Left colon (tissue), 2 donors: ENCODE measurements around the gene YIPF7. TPM values are rescaled to one million over a fixed set of nuclear protein-coding genes. Genes with fewer than 3 reads are reported as not detected.
A peak's percentile ranks its signal among the peaks of the same experiment; 100 is the strongest.

Source experiments
- ATAC-seq: fragments of 200-7000 bp; cut with Tn5 transposase; one replicate; pipeline ENCODE4 v1.9.1; 2020; ENCODE audit warnings: mild to moderate bottlenecking, moderate library complexity
- DNase-seq, 2 donors: peaks; one replicate each; pipeline ENCODE4 v3.0.0-alpha.2; 2020
- intact Hi-C, 2 donors: fragments of 100-400 bp; cut with DNase I in 1 of 2; cut with micrococcal nuclease in 1 of 2; formaldehyde crosslinking; loops; one replicate each; pipeline versions ENCODE4 v1.11.2 to v1.14.0; 2022; cut with DNase I, micrococcal nuclease
- total RNA-seq, 2 donors: library from RNA; stranded (reverse); fragmentation: NEBNext Ultra II Directional; extraction: Animal tissue kit (Norgen Biotek cat#: 25700); gene quantifications; one replicate each; pipeline ENCODE4 v1.2.1, GENCODE V29; 2021
- donor health status: DM: no; HTN: no; CAD: no.
- donor health status: DM: yes; HTN: yes; CAD: no.

The YIPF7 gene
- total RNA-seq, 2 donors from 2014 or later = not detected

- ATAC-seq = no peak
- no peak for DNase-seq
- intact Hi-C loops = loop anchor here in 1 of 2 donors (10.0 kb wide), 1 partner anchor 1497 kb away; no protein-coding TSS in a partner anchor
Measured at GRCh38 chr4:44632089-44632488, 19.3 kb downstream of the YIPF7 start.

DNA sequence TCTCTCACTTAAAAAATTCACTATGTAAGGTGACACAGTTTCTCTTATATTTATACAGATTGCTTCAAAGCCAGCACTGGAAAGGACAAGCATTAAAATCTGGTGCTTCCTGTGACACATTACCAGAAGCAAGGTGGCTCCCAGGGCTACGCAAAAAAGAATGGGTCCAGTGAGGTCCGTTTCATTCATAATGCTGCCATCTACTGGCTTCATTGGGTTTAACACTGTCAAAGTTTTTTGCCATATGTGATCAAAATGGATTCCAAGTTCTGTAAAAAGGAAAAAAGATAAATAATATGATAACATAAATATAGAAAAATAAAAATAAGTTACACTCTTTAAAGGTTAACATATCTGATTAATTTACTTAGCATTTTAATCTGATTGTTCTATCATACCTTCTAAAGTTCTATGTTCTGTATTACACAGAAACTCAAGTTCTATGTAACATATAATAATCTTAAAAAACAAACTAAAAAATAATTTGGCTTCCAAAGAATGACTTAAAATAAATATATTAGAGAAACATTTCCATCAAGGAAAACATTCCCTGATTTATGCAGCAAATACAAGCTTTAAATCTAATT, 22.1 kb downstream of the YIPF7 start:
- DNase-seq (no peak), ATAC-seq (peak; percentile 58)
- intact Hi-C loops = no loop called here

GRCh38 chr4:44623676-44624075, 27.7 kb downstream of the YIPF7 start:
- DNase-seq = no peak
- intact Hi-C loops = no loop called here

DNA sequence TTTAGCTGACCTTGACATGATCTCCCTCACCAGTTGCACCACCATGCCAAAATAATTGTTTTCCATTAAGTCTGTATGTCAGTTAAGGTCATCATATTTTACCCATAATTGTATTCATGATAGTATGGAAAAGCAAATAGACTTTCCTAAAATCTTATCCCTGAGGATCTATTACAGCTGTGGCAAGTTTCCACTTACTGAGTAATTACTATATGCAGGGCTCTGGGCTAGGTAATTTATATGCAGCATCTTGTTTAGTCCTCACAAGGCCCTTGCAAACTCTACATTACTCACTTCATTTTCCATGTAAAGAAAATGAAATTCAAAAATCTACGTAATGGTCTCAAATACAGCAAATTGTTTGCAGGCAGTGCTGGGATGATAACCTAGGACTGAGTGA, 34.8 kb downstream of the YIPF7 start:
- intact Hi-C loops = no loop called here
- DNase-seq (no peak), ATAC-seq (no peak)

More at GRCh38 chr4:44623676-44624075, 27.7 kb downstream of the YIPF7 start:
- ATAC-seq = no peak

DNA sequence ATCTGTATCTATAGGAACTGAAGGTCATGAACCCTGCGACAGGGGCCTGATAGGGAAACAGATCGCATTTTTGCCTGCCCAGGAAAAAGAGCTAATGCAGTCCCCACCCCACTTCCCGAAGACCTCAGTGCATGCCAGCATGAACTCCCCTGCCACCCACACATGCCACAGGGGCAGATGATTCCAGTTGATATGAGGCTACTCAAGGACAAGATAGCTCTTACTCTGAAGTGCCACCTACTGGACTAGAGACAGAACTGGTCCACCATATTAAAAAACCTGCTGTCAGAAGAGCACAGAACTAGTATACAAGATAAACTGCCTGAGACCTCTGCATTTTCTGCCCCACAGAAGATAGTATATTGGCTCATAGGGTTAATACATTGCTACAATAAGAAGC, 68.0 kb downstream of the YIPF7 start:
- intact Hi-C loops = no loop called here
- ATAC-seq (no peak), DNase-seq (no peak)

- DNase-seq = no peak
- ATAC-seq = no peak
- intact Hi-C loops = no loop called here
Measured at GRCh38 chr4:44580231-44580630, 71.2 kb downstream of the YIPF7 start.

GRCh38 chr4:44578954-44579353, 72.5 kb downstream of the YIPF7 start:
- intact Hi-C loops = no loop called here
- no peak for DNase-seq
- ATAC-seq = no peak

Other genes with a start within 250 kb of the YIPF7 start
- gene KCTD8, start 202.8 kb downstream of the YIPF7 start, total RNA-seq = under 1 TPM in 1 of 2 donors, not detected in 1; 0.22 TPM
- 10 to 100 TPM; 20.5 to 21.0 TPM for gene GUF1, start 26.8 kb upstream of the YIPF7 start, total RNA-seq
- gene GNPDA2, start 74.9 kb upstream of the YIPF7 start, total RNA-seq = 1 to 10 TPM; 6.2 to 8.4 TPM